ENCODE measurements around the gene RAB36.

- TF ChIP-seq CTCF (IDR thresholded peaks at IDR 0.05) (no peak), POLR2A (IDR thresholded peaks at IDR 0.05) (no peak)
Observed at GRCh38 chr22:23197836-23198235, 52.6 kb downstream of the RAB36 start.

All from lower leg skin (tissue), 3 donors.